PC-9 (cell line): ENCODE results near the gene UGT1A7. TPM values are rescaled to one million over a fixed set of nuclear protein-coding genes. Genes with fewer than 3 reads are reported as not detected.

Experiments
- BruUV-seq: library from RNA; stranded (reverse); fragments of 400-500 nt; replicated peaks from 2 replicates; lab custom pipeline; 2021; lab: Mats Ljungman, UMichigan
- CTCF ChIA-PET: fragments of 300-600 bp; sonication (Branson Sonifier 250); formaldehyde crosslinking; loops from one replicate; lab custom pipeline; 2022; ENCODE audit warnings: antibody characterized with exemption; lab: Charles Lee
- POLR2A ChIA-PET: fragments of 300-600 bp; sonication (Branson Sonifier 250); formaldehyde crosslinking; loops from one replicate; lab custom pipeline; 2022; ENCODE audit warnings: antibody characterized with exemption; ENCODE audit not compliant: unreplicated experiment; lab: Charles Lee
- DNase-seq, 2 experiments: peaks; one replicate each; pipeline versions ENCODE4 v3.0.0 to v3.0.0-alpha.2; 2015 to 2022; ENCODE audit warnings: mixed read lengths in 1 of 2
- H2AFZ ChIP-seq: fragments of 200-600 bp; sonication (generic); 2 replicates; pipeline ENCODE4 v1.8.1; 2017; ENCODE audit warnings: antibody characterized with exemption
- H3F3A ChIP-seq: fragments of 200-600 bp; sonication (generic); 2 replicates; pipeline ENCODE4 v1.8.1; 2017; ENCODE audit warnings: antibody characterized with exemption, mild to moderate bottlenecking, low read depth; ENCODE audit not compliant: insufficient read depth
- H3K27ac ChIP-seq: fragments of 200-600 bp; sonication (generic); 2 replicates; pipeline ENCODE4 v1.6.1; 2016; ENCODE audit warnings: mixed run types
- H3K27me3 ChIP-seq: fragments of 200-600 bp; sonication (generic); 2 replicates; pipeline ENCODE4 v1.6.1; 2016; ENCODE audit warnings: low read depth, mixed run types; ENCODE audit not compliant: insufficient read depth
- H3K36me3 ChIP-seq: fragments of 200-600 bp; sonication (generic); 2 replicates; pipeline ENCODE4 v1.6.1; 2016; ENCODE audit warnings: low read depth, mixed run types
- H3K4me1 ChIP-seq: fragments of 200-600 bp; sonication (generic); replicated peaks from 2 replicates; pipeline ENCODE4 v1.6.1; 2016; ENCODE audit warnings: mixed run types; ENCODE audit not compliant: insufficient read depth
- H3K4me2 ChIP-seq: fragments of 200-600 bp; sonication (generic); 2 replicates; pipeline ENCODE4 v1.6.1; 2017; ENCODE audit warnings: mixed run types
- H3K4me3 ChIP-seq: fragments of 200-600 bp; sonication (generic); 2 replicates; pipeline ENCODE4 v1.6.1; 2016; ENCODE audit warnings: mixed run types
- H3K79me2 ChIP-seq: fragments of 200-600 bp; sonication (generic); 2 replicates; pipeline ENCODE4 v1.6.1; 2017; ENCODE audit warnings: low read depth, mixed run types
- H3K9me2 ChIP-seq: fragments of 200-600 bp; sonication (generic); 2 replicates; pipeline ENCODE4 v1.8.1; 2017; ENCODE audit warnings: mild to moderate bottlenecking; ENCODE audit not compliant: insufficient read depth
- H3K9me3 ChIP-seq: fragments of 200-600 bp; sonication (generic); 2 replicates; pipeline ENCODE4 v1.8.1; 2016; ENCODE audit warnings: low read depth; ENCODE audit not compliant: insufficient read depth
- H4K20me1 ChIP-seq: fragments of 200-600 bp; sonication (generic); 2 replicates; pipeline ENCODE4 v1.8.1; 2017; ENCODE audit not compliant: insufficient read depth
- CTCF ChIP-seq: fragments of 200-600 bp; sonication (generic); conservative IDR thresholded peaks from 2 replicates; pipeline ENCODE4 v1.6.1; 2017; ENCODE audit warnings: mixed run types, antibody characterized with exemption, mild to moderate bottlenecking, moderate library complexity
- EZH2 ChIP-seq: fragments of 200-600 bp; sonication (generic); IDR thresholded peaks from 2 replicates; pipeline ENCODE4 v1.8.0; 2017; ENCODE audit warnings: antibody characterized with exemption, low read depth
- intact Hi-C: fragments of 100-400 bp; cut with micrococcal nuclease; formaldehyde crosslinking; loops from one replicate; pipeline ENCODE4 v1.10.0; 2022; ENCODE audit not compliant: unreplicated experiment
- total RNA-seq: library from RNA; stranded (reverse); gene quantifications from 2 replicates; pipeline ENCODE4 v1.2.3, GENCODE V29; 2021

The UGT1A7 gene
- total RNA-seq, 1 experiment from 2014 or later: 20.3 TPM

DNA sequence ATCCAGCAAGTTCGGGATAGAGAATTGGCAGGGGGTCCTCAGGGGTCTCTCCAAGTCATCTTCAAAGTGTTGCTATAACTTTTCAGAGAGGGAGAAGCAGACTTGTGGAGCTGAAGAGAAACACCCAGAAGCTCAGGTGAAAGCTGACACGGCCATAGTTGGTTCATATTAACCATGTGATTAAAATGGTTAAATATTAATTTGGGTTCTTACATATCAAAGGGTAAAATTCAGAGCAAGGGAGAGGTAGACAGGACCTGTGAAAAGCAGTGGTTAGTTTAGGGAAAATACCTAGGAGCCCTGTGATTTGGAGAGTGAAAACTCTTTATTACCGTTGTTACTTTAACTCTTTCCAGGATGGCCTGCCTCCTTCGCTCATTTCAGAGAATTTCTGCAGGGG is 10.9 kb downstream of the UGT1A7 start, which contains the start of gene UGT1A6:
Gene UGT1A6, plus strand, starts transcription at position 243 of the 400 bp plus-strand sequence. Its CDS starts 115 bp downstream, at position 358.
- Histone ChIP-seq H3K4me3 (peak within 1 kb of the TSS; percentile 69), H3K4me1 (peaks cover 52% of the 10 kb centered on the region), H3K36me3 (peaks cover 51% of the 10 kb centered on the region), H3K4me2 (peak within 1 kb of the TSS; percentile 96), H3K27me3 (no peaks in the 10 kb centered on the region), H4K20me1 (no peaks in the 10 kb centered on the region), H2AFZ (no peak within 1 kb of the TSS), H3K79me2 (peaks cover 67% of the 10 kb centered on the region), H3F3A (peaks cover 94% of the 10 kb centered on the region), H3K27ac (peak within 1 kb of the TSS; percentile 97), H3K9me2 (no peaks in the 10 kb centered on the region), H3K9me3 (no peaks in the 10 kb centered on the region)
- ChIA-PET CTCF (no interaction called here), POLR2A (interaction anchor here (0.7 to 2.1 kb wide), 4 partner anchors 10 to 153 kb away, joined by 3 to 16 read pairs (median 6); no protein-coding TSS in a partner anchor)
- no peak for DNase-seq
- no TSS peak for BruUV-seq
- TF ChIP-seq EZH2: no peak
- no peak for TF ChIP-seq CTCF
- intact Hi-C loops: loop anchor here (5.0 to 10.0 kb wide), 5 partner anchors 280 to 732 kb away; partner anchors contain the start of genes ATG16L1 and DGKD

GRCh38 chr2:233693963-233694362 is 12.3 kb downstream of the UGT1A7 start:
- H3K36me3 ChIP-seq: peaks cover 64% of the 10 kb centered on the region
- H3K4me3 ChIP-seq: peak overlapping the region; percentile 69
- POLR2A ChIA-PET: interaction anchor here (0.7 kb wide), 1 partner anchor 267 kb away, joined by 6 read pairs; no protein-coding TSS in a partner anchor
- peaks cover 80% of the 10 kb centered on the region for H3K79me2 ChIP-seq
- no peak for TF ChIP-seq EZH2
- TF ChIP-seq CTCF: no peak
- no peaks in the 10 kb centered on the region for H3K27me3 ChIP-seq
- H3K4me1 ChIP-seq: peaks cover 54% of the 10 kb centered on the region
- H2AFZ ChIP-seq: no peak overlapping the region
- peak overlapping the region; percentile 96 for H3K4me2 ChIP-seq
- intact Hi-C loops: loop anchor here (5.0 to 10.0 kb wide), 5 partner anchors 282 to 731 kb away; partner anchors contain the start of genes ATG16L1 and DGKD
- H3F3A ChIP-seq: peaks cover 95% of the 10 kb centered on the region
- BruUV-seq: no TSS peak
- DNase-seq: no peak
- CTCF ChIA-PET: interaction anchor here (0.7 kb wide), 1 partner anchor 65 kb away, joined by 3 read pairs; no protein-coding TSS in a partner anchor
- no peaks in the 10 kb centered on the region for H4K20me1 ChIP-seq
- no peaks in the 10 kb centered on the region for H3K9me3 ChIP-seq
- peak overlapping the region; percentile 97 for H3K27ac ChIP-seq
- H3K9me2 ChIP-seq: no peaks in the 10 kb centered on the region

- H3K27ac ChIP-seq: peak overlapping the region; percentile 97
- BruUV-seq: no TSS peak
- peak overlapping the region; percentile 96 for H3K4me2 ChIP-seq
- intact Hi-C loops: loop anchor here (10.0 kb wide), 2 partner anchors 546 to 726 kb away; no protein-coding TSS in a partner anchor
- H2AFZ ChIP-seq: no peak overlapping the region
- no peaks in the 10 kb centered on the region for H3K27me3 ChIP-seq
- TF ChIP-seq EZH2: no peak
- no peak for TF ChIP-seq CTCF
- H3K9me2 ChIP-seq: no peaks in the 10 kb centered on the region
- peaks cover 96% of the 10 kb centered on the region for H3K79me2 ChIP-seq
- no peaks in the 10 kb centered on the region for H4K20me1 ChIP-seq
- peak; percentile 59 to 67 for DNase-seq
- peak overlapping the region; percentile 69; the same call in 1 of the 2 replicates for H3K4me3 ChIP-seq
- H3K9me3 ChIP-seq: no peaks in the 10 kb centered on the region
- ChIA-PET CTCF (no interaction called here), POLR2A (interaction anchor here (0.5 to 2.0 kb wide), 3 partner anchors 8 to 1352 kb away, joined by 3 to 38 read pairs (median 11); no protein-coding TSS in a partner anchor)
- H3K36me3 ChIP-seq: peaks cover 79% of the 10 kb centered on the region
- peaks cover 93% of the 10 kb centered on the region for H3F3A ChIP-seq
- peaks cover 78% of the 10 kb centered on the region for H3K4me1 ChIP-seq
Observed at GRCh38 chr2:233698740-233699139, 17.0 kb downstream of the UGT1A7 start.
